ENCODE data around the gene MAPRE2.

GRCh38 chr18:35085450-35086380, 44.5 kb downstream of the MAPRE2 start:
- TF ChIP-seq CTCF (IDR thresholded peaks at IDR 0.05), result no peak
- no peak for TF ChIP-seq POLR2A (IDR thresholded peaks at IDR 0.05)

Measured in heart left ventricle (tissue), 13 donors.